Activated naive CD4-positive, alpha-beta T cell treated with anti-CD3 and anti-CD28 coated beads, Interleukin-2, amount 50 U/mL, for 72 hours (primary cell): ENCODE measurements around the gene RPL15. TPM values are rescaled to one million over a fixed set of nuclear protein-coding genes. Genes with fewer than 3 reads are reported as not detected.
"Not testable (repeated sequence)": the region's sequence is repeated elsewhere in the genome, so short reads cannot be mapped to it uniquely, and the experiment has no call there.

Experiments used
- ATAC-seq, 2 donors: fragments of 150-1000 bp; cut with Tn5 transposase; 2 replicates each; pipeline ENCODE4 v1.10.0; 2021; ENCODE audit warnings: mild to moderate bottlenecking in 2 of 2, moderate library complexity in 2 of 2
- DNase-seq, 2 donors: peaks; one replicate each; pipeline ENCODE4 v3.0.0; 2021 to 2022; ENCODE audit warnings: low spot score in 2 of 2
- H3K27ac Mint-ChIP-seq, 2 donors: one replicate each; pipeline ENCODE4 v1.8.0; 2022; ENCODE audit warnings: mild to moderate bottlenecking in 2 of 2, mixed read lengths in 2 of 2
- H3K36me3 Mint-ChIP-seq, 2 donors: one replicate each; pipeline ENCODE4 v1.8.0; 2022; ENCODE audit warnings: mixed read lengths in 2 of 2
- H3K9me3 Mint-ChIP-seq, 2 donors: one replicate each; pipeline ENCODE4 v1.8.0; 2022; ENCODE audit warnings: mixed read lengths in 2 of 2
- total RNA-seq, 2 donors: library from RNA; stranded (reverse); gene quantifications; one replicate each; pipeline ENCODE4 v1.2.3, GENCODE V29; 2022

RPL15 gene
- total RNA-seq, 2 donors from 2014 or later: 2,185 to 2,637 TPM

DNA sequence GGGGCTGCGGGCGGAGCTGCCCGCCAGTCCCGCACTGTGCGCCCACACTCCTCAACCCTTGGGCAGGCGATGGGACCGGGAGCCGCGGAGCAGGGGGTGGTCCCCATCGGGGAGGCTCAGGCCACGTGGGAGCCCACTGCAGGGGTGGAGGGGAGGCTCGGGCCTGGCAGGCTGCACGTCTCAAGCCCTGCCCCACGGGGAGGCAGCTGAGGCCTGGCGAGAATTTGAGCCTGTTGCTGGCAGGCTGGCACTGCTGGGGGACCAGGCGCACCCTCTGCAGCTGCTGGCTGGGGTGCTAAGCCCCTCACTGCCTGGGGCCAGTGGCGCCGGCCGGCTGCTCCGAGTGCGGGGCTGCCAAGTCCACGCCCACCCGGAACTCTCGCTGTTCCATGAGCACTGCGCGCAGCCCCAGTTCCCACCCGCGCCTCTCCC lies 34.4 kb upstream of the RPL15 start:
- DNase-seq: no peak
- Mint-ChIP-seq H3K9me3 (no peaks in the 10 kb centered on the region), H3K27ac (no peak overlapping the region), H3K36me3 (peaks cover 8 to 21% of the 10 kb centered on the region in 2 donors)
- ATAC-seq: no peak

GRCh38 chr3:23884481-23884880 lies 32.5 kb upstream of the RPL15 start:
- no peak overlapping the region for H3K27ac Mint-ChIP-seq
- ATAC-seq: no peak
- H3K9me3 Mint-ChIP-seq: no peaks in the 10 kb centered on the region
- H3K36me3 Mint-ChIP-seq: peaks cover 8 to 15% of the 10 kb centered on the region in 2 donors
- no peak for DNase-seq

DNA sequence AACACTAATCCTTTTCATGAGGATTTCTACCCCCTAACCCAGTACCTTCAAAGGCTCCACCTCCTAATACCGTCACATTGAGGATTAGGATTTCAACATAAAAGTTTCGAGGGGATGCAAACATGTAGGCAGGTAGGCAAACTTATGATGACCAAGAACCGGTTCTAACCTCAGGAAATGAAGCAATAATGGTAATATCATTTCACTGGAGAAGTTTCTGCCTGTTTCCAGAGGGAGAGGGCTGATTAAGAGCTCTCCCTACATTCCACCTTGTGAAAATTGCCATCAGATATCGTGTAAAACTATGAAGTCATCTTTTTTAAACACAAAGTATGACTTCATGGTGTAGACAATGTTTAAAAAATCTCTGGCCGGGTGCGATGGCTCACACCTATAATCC lies 31.7 kb upstream of the RPL15 start:
- DNase-seq (no peak), ATAC-seq (no peak)
- peaks cover 8 to 12% of the 10 kb centered on the region in 2 donors for H3K36me3 Mint-ChIP-seq
- H3K9me3 Mint-ChIP-seq: no peaks in the 10 kb centered on the region
- no peak overlapping the region for H3K27ac Mint-ChIP-seq

DNA sequence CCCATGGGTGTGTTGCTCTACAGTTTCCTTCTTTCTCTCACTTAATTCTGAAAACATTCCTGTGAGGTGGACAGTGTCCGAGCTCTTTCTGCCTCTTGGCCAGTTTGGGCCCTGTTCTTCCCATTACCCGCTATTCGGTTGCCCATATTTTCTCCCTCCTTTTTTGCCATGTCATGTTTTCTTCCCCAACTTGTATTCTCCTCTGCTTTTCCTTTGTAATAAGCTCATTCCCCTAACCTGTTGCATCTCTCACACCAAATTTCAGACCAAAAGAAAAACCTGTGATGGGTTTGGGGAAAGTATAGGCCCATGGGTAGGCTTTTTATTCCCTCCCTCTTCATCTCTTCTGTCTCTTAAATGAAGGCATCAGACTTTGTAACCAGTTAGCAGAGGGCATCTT lies 30.6 kb upstream of the RPL15 start:
- no peak for ATAC-seq
- no peak for DNase-seq
- H3K27ac Mint-ChIP-seq: peak overlapping the region in 1 of 2 donors; percentile 80
- no peaks in the 10 kb centered on the region for H3K9me3 Mint-ChIP-seq
- peaks cover 8 to 10% of the 10 kb centered on the region in 2 donors for H3K36me3 Mint-ChIP-seq

DNA sequence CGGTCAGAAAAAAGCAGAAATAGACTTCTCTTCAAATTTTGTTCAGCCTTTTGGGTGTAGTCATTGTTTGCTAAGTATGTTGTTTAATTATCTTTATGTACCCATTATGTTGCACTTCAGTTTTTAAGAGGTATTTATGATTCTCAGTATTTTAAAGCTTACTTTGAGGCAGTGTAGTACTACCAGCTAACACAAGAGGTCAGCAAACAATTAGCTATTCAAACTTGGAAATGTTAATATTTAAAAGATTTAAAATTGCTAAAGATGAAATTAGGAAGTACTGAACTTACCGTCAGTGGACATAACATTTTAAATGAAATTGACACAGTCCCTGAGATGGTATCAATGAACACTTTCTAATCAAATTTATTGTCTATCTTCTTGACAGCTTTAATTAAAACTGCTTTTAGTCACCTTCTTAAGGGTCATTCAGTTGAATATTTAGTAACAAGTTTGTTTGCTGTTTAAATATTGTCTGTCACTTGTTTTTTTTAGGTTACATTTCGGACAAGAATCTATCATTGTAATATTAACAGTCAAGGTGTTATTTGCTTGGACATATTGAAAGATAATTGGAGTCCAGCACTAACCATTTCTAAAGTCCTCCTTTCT lies 28.2 kb upstream of the RPL15 start:
- no peaks in the 10 kb centered on the region for H3K9me3 Mint-ChIP-seq
- no peaks in the 10 kb centered on the region for H3K36me3 Mint-ChIP-seq
- no peak overlapping the region for H3K27ac Mint-ChIP-seq
- DNase-seq: no peak
- no peak for ATAC-seq

DNA sequence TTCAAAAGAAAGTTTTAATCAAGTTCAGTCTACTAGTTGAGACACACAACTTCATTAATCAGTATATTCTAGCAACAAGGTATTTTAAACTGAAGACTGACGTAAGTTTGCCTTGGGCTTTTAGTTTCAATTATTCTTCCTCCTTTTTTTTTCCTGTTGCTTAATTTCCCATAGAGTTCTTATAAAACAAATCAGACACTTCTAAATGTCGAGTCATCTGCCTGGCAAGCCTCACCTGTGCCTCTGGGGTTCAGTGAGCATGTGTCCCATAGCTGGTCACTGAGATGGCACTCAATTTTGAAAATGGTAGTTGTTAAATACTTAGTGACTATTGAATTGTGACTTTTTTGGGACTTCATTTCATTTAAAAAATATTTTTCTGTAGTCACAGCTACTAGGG lies 27.5 kb upstream of the RPL15 start:
- H3K27ac Mint-ChIP-seq: no peak overlapping the region
- no peaks in the 10 kb centered on the region for H3K36me3 Mint-ChIP-seq
- ATAC-seq: no peak
- DNase-seq: no peak
- no peaks in the 10 kb centered on the region for H3K9me3 Mint-ChIP-seq

DNA sequence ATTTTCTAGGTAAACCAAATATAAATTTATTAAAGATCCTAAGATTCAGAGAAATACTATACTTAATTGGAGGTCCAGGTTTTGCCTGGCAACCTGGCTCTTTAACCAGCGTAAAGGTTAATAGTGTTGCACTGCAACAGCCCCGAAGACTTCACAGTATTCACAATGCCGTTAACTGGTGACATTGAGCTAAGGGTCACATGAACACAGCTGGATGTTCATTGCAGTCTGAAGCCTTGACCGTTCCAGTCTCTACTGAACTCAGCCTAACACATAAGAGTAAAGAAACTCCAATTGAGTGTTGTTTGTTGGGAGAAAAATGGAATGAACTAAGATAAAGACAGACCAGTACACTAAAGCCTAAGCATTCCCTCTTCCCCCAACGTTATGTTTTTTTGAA lies 27.0 kb upstream of the RPL15 start:
- DNase-seq (no peak), ATAC-seq (no peak)
- no peak overlapping the region for H3K27ac Mint-ChIP-seq
- H3K36me3 Mint-ChIP-seq: no peaks in the 10 kb centered on the region
- no peaks in the 10 kb centered on the region for H3K9me3 Mint-ChIP-seq

GRCh38 chr3:23894254-23895061 lies 22.5 kb upstream of the RPL15 start:
- Mint-ChIP-seq H3K36me3 (peaks cover 9 to 14% of the 10 kb centered on the region in 2 donors), H3K9me3 (no peaks in the 10 kb centered on the region), H3K27ac (peak overlapping the region in 1 of 2 donors; percentile 34)
- ATAC-seq: no peak
- DNase-seq: no peak

- H3K9me3 Mint-ChIP-seq: no peaks in the 10 kb centered on the region
- ATAC-seq (no peak), DNase-seq (no peak)
- peak overlapping the region in 1 of 2 donors; percentile 34 for H3K27ac Mint-ChIP-seq
- peaks cover 11 to 14% of the 10 kb centered on the region in 2 donors for H3K36me3 Mint-ChIP-seq
Measured at GRCh38 chr3:23895181-23895580, 21.8 kb upstream of the RPL15 start.

- DNase-seq (no peak), ATAC-seq (no peak)
- H3K36me3 Mint-ChIP-seq: peaks cover 22 to 30% of the 10 kb centered on the region in 2 donors
- H3K9me3 Mint-ChIP-seq: no peaks in the 10 kb centered on the region
- H3K27ac Mint-ChIP-seq: peak overlapping the region in 1 of 2 donors; percentile 17
Measured at GRCh38 chr3:23900744-23901143, 16.2 kb upstream of the RPL15 start.

GRCh38 chr3:23904545-23904944 lies 12.4 kb upstream of the RPL15 start:
- Mint-ChIP-seq H3K27ac (no peak overlapping the region), H3K9me3 (no peaks in the 10 kb centered on the region), H3K36me3 (peaks cover 15 to 21% of the 10 kb centered on the region in 2 donors)
- ATAC-seq (no peak), DNase-seq (no peak)

DNA sequence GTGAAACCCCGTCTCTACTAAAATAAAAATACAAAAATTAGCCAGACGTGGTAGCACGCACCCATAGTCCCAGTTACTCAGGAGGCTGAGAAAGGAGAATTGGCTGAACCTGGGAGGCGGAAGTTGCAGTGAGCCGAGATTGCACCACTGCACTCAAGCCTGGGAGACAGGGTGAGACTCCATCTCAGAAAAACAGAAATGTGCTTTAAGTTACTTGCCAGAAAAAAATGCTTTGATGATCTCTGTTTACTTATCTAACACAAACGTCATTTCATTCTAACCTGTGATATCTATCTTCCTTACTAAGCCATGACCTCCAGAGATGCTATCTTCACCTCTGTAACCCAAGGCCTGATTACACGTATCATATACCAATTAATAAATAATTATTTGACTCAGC lies 7.6 kb upstream of the RPL15 start:
- ATAC-seq: no peak
- DNase-seq: no peak
- no peaks in the 10 kb centered on the region for H3K9me3 Mint-ChIP-seq
- H3K27ac Mint-ChIP-seq: no peak overlapping the region
- H3K36me3 Mint-ChIP-seq: peaks cover 5 to 8% of the 10 kb centered on the region in 2 donors

GRCh38 chr3:23911397-23911796 lies 5.5 kb upstream of the RPL15 start:
- no peak for ATAC-seq
- Mint-ChIP-seq H3K36me3 (peaks cover 0 to 10% of the 10 kb centered on the region in 2 donors), H3K9me3 (no peaks in the 10 kb centered on the region), H3K27ac (no peak overlapping the region)
- DNase-seq: no peak

DNA sequence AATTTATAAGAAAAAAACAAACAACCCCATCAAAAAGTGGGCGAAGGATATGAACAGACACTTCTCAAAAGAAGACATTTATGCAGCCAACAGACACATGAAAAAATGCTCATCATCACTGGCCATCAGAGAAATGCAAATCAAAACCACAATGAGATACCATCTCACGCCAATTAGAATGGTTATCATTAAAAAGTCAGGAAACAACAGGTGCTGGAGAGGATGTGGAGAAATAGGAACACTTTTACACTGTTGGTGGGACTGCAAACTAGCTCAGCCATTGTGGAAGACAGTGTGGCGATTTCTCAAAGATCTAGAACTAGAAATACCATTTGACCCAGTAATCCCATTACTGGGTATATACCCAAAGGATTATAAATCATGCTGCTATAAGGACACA lies 4.6 kb upstream of the RPL15 start:
- H3K36me3 Mint-ChIP-seq: peaks cover 5 to 19% of the 10 kb centered on the region in 2 donors
- H3K9me3 Mint-ChIP-seq, DNase-seq, H3K27ac Mint-ChIP-seq, ATAC-seq: not testable (repeated sequence)

DNA sequence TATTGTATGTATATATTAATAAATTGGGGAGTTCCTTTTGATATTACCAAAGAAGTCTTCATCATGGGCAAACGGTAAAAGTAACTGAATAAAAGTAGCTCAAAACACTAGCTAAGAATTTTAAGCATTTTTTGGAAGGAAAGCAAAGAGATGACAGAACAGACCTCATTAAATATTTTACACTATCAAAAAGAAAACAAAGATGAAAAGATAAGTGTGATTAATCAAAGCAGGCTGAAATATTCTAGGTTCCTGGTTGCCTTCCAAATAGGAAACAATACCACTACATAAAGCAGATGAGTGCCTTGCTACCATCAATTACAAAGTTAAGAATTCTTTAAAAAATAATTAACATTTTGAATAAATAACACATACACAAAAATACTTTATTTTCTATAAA lies 3.8 kb upstream of the RPL15 start:
- ATAC-seq (no peak), DNase-seq (no peak)
- Mint-ChIP-seq H3K36me3 (peaks cover 13 to 28% of the 10 kb centered on the region in 2 donors), H3K9me3 (no peaks in the 10 kb centered on the region), H3K27ac (no peak overlapping the region)

DNA sequence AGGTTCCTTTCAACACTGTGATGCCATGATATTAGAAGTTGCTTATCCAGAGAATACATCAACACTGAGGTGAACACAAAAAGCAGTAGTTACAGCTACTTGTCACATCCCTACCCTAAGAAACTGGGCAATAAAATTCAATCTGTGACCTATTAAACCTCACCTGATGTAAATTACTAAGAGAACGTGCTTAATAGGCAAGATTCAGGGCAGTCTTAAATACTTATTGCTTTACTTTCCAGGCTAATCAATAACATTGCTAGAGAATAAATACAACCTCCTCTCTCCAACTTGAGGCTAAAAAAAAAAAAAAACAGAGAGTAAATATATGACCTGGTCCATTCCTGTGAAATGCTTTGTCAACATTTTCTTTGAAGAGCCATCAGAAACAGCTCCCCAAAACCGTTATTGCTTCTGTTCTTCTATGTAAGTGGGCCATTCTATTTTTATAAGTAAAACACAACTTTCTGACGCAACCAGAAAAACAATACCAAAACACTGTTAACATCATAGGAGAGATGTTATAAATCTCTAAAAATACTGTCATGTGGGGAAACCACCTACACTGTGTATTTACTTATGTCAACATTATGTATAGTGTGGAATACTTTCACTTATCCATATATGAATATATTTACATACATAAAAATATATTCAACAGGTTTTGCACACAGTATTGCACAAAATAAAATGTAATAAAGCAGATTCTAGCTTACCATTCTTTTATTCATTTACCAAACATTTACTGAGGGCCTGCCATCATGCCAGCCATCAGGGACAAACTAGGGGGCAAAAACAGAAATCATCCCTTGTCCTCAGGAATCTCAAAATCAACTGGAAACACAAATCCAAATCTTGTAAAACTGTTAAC lies 2.8 kb upstream of the RPL15 start:
- DNase-seq: no peak
- H3K9me3 Mint-ChIP-seq: no peaks in the 10 kb centered on the region
- no peak for ATAC-seq
- H3K36me3 Mint-ChIP-seq: peaks cover 23 to 37% of the 10 kb centered on the region in 2 donors
- no peak overlapping the region for H3K27ac Mint-ChIP-seq

DNA sequence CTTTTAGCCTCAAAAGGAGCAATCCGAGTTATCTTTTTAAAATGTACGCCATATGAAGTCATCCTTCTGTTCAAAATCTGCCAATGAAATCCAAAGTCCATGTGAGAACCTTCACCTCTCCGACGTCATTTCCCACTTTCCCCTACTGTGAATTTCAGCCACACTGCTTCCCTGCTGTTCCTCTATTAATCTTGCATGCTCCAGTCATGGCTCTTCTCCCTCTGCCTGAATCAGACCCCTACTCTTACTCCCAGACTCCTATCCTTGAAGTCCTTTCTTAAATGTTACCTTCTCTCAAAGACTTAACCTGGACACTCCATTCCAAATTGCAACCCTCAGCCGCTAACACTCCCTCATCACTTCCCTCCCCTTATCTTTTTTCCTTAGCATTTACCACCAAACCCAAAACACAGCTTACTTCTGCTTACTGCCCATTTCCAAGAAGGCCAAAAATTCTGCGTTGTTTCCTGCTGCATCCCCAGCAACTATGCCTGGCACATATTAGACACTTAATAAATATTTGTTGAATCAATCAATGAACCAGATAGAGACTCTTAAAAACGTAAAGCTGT lies 1.3 kb upstream of the RPL15 start:
- Mint-ChIP-seq H3K9me3 (no peaks in the 10 kb centered on the region), H3K36me3 (peaks cover 38 to 39% of the 10 kb centered on the region in 2 donors), H3K27ac (peak overlapping the region in 1 of 2 donors; percentile 99)
- ATAC-seq (no peak), DNase-seq (no peak)
